GM21360 (cell line): Measurements from ENCODE around the gene METTL1.
"Not testable (repeated sequence)": the region's sequence is repeated elsewhere in the genome, so short reads cannot be mapped to it uniquely, and the experiment has no call there.

Experiments used
- ATAC-seq: cut with Tn5 transposase; IDR thresholded peaks from one replicate; pipeline ENCODE4 v1.9.1; 2021; ENCODE audit warnings: mild to moderate bottlenecking, moderate library complexity; ENCODE audit not compliant: unreplicated experiment

METTL1 gene

GRCh38 chr12:57771873-57772428 is at the start of gene METTL1:
Gene METTL1 (minus strand): TSS chr12:57772105. CDS start chr12:57772083, 22 bp downstream.
- peak; percentile 80 for ATAC-seq

GRCh38 chr12:57821015-57821414 is 49.1 kb upstream of the METTL1 start:
- ATAC-seq, result not testable (repeated sequence)

GRCh38 chr12:57820119-57820518 is 48.2 kb upstream of the METTL1 start:
- ATAC-seq, result not testable (repeated sequence)

DNA sequence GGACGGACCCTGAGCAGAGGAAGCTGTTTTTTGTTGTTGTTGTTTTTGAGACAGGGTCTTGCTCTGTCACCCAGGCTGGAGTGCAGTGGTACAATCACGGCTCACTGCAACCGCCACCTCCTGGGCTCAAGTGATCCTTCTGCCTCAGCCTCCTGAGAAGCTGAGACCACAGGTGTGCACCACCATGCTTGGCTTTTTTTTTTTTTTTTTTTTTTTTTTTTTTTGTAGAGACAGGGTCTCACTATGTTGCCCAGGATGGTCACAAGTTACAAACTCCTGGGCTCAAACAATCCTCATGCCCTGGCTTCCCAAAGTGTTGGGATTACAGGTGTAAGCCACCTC is 46.1 kb upstream of the METTL1 start:
- not testable (repeated sequence) for ATAC-seq

- no peak for ATAC-seq
Observed at GRCh38 chr12:57817261-57817989, 45.5 kb upstream of the METTL1 start.

DNA sequence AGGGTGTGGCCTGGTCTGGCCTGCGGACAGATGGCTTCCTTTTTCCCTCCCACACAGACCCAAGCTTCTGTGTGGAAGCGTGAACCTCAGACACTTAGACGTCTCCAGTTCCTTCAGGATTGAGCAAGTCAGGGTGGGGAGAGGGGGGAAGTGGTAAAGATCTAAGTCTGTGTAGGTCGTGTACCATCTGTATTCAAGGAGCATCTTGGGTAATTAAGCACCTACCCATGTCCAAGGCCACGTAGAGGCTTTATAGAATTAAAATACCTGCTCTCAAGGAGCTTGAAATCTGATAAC is 44.9 kb upstream of the METTL1 start:
- ATAC-seq, result no peak

- no peak for ATAC-seq
Observed at GRCh38 chr12:57816001-57816854, 44.3 kb upstream of the METTL1 start.

DNA sequence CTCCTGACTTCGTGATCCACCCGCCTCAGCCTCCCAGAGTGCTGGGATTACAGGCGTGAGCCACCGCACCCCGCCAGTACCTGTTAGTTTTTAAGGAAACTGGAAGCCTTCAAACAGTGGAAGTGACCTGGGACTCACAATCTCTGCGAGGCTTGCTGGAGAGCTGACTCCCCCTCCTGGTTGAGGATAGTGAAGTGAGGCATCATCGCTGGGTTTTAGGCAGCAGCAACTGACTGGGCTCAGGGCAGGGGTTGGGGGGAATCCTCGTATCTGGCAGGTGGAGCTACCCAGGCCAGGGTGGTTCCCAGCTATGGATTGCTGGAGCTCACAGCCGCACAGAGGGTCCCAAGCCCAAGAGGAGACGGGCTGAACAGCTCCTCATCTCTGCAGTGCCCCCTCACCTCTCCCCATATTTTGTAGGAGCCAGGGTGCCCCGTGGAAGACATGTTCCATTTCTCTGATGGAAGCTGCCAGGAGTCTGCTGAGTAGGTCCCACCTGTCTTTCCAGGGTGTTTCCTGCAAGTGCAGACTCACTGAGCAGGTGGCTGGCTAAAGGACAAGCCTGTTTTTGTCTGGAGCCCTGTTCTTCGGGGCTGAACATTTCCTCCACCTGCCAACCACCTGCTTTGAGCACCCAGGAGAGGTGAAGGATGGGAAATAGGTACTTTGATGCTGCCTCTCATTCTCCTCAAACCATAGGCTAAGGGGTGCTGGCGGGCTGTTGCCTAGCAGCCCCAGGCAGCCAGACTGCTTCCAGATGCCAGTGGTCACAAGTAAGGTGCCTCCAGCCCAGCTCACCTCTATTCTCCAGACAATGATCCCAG is 43.5 kb upstream of the METTL1 start:
- no peak for ATAC-seq

GRCh38 chr12:57813971-57814772 is 42.3 kb upstream of the METTL1 start:
- ATAC-seq, result no peak

DNA sequence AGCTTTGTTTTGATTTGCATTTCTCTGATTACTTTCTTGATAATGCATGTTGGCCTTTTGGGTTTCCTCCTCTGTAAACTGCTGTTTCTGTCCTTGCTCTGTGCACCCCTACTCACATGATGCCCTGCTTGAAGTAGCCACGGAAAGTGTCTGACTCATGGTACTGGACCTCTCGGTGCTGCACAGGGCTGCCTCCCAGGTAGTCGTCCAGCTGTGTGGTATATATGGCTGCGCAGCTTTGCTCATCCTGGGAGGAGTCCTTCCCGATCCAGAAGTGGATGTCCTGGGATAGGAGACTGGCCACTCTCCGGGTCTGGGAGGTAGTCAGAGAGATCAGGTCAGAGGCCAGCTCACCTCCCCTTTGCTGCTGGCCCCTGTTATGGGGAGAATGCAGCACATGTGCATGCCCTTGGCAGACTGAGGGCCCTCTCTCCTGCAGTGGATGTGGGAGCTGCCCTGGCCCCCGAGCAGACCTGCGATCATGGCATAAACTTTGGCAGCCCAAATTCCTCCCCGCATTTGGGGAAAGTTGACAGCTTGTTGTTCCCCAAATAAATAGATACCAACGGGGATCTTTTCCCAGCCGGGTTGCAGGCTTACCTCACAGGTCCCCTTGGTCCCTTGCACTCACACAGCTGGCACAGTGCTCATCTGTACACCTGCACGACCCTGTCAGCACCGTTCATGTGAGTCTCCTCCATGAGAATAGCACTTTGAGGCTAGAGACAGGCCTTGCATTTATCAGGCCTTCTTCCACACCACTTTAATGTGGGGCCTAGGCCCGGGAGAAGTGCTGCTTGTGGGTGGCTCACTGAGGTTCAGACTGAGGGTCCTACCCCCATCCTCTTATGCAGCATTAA is 41.4 kb upstream of the METTL1 start:
- ATAC-seq, result no peak

GRCh38 chr12:57811028-57811755 is 39.3 kb upstream of the METTL1 start:
- ATAC-seq, result no peak

DNA sequence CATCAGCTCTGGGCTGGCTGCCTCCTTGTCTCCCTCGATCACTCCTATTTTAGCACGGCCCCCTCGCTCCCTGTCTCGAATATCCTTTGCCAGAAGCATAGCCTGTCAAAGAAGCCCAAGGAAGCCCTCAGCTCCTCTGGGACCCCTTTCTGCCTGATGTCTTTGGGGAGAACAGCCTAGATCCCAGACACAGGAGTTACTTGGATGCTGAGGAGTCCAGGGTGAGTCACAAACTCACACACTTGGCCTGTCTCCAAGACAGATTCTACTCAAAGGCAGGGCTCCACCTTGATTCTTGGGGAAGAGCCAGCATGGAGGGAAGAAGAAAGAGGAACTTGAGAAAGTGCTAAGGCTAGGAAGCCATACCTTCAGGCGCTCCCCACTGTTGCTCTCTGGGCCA is 38.5 kb upstream of the METTL1 start:
- no peak for ATAC-seq

- no peak for ATAC-seq
Observed at GRCh38 chr12:57809425-57809824, 37.5 kb upstream of the METTL1 start.

- ATAC-seq, result no peak
Observed at GRCh38 chr12:57808351-57808750, 36.4 kb upstream of the METTL1 start.

DNA sequence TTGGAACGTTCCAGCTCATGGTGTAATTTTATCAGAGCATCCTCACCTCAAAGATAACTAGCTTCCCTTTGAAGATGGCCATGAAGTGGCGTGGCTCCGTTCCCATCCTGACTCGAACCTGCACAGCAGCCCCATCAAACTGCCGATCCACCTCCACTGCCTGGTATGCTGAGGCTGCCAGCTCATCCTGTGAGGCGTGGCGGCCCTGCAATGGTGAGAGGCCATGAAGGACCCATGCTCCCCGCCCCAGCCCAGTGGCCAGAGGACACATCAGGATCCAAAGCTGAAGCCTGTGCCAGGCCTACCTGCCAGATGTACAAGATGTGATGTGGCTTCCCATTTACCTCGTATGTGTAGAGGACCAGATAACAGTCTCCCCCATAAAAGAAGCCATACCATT is 35.4 kb upstream of the METTL1 start:
- ATAC-seq, result no peak

- ATAC-seq, result no peak
Observed at GRCh38 chr12:57806677-57807076, 34.8 kb upstream of the METTL1 start.

DNA sequence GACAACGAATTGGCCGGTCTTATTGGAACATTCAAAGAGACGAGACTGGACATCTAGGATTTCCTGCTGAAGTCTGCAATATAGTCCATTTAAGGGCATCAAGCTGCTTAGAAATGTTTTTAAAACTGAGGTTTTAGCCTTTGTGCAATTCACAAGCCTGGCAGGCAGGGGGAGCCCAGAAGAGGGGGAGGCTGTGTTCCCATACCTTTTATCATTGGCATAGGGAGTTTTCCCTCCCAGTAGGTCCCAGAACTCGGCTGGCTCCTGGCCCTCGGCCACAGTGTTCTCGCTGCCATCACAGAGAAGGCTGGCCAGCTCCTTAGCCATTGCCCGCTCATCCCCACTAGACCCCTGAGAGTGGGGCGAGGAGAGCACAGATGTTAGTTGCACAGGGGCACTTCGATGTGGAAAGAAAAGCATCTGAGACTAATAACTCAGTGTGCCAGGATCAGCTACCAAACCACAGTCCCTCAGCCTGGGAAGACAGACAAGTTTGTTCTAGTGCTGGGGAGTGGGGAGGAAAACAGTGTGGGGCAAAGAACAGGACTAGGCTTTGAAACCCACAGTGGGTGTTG is 31.5 kb upstream of the METTL1 start:
- no peak for ATAC-seq

GRCh38 chr12:57802607-57803006 is 30.7 kb upstream of the METTL1 start:
- ATAC-seq, result no peak

DNA sequence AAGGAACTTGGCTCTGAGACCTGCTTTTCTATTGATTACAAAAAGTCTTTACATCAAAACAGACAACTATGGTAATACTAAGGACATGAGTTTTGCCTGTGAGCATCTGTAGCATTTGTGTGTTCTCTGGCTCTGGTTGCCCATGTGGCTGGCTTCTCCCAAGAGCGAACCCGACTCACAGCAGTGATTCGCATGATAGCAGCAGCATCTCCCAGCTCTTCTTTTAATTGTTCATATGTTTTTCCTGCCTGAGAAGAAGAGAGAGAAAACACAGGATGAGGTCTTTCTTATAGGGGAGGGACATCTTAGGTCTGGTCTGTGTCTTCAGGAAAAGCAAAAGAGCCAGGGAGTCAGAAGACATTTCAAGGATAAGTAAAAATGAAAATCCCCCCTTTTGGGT is 29.1 kb upstream of the METTL1 start:
- ATAC-seq, result no peak
